GM12878 (cell line): ENCODE results near the gene AMHR2.

ENCODE experiments used
- CHD1 ChIP-seq: IDR thresholded peaks from 2 replicates; pipeline ENCODE4 v1.6.1; 2012; ENCODE audit warnings: low read depth, low read length, improper control_type of control experiment
- NFIC ChIP-seq: IDR thresholded peaks from 2 replicates; pipeline ENCODE4 v1.6.1; 2012; ENCODE audit warnings: low read depth, mild to moderate bottlenecking, inconsistent platforms, low read length, moderate library complexity
- NFYB ChIP-seq: IDR thresholded peaks from 2 replicates; pipeline ENCODE4 v1.6.1; 2011; ENCODE audit warnings: low read depth, mild to moderate bottlenecking, low read length, improper control_type of control experiment, moderate library complexity; ENCODE audit not compliant: insufficient read depth
- PML ChIP-seq: IDR thresholded peaks from 2 replicates; pipeline ENCODE4 v1.6.1; 2012; ENCODE audit warnings: low read length, inconsistent platforms
- SP1 ChIP-seq: IDR thresholded peaks from one replicate; pipeline ENCODE4 v1.6.1; 2011; ENCODE audit warnings: low read depth, low read length
- TF ChIP-seq, protein P1 (sequence below), 3 experiments: IDR thresholded peaks in 2 of 3; conservative IDR thresholded peaks in 1 of 3; 2 replicates each; pipeline ENCODE4 v1.5.1; 2011; ENCODE audit warnings: low read depth in 3 of 3, low read length in 3 of 3, mild to moderate bottlenecking in 3 of 3, control low read depth in 2 of 3, moderate library complexity in 2 of 3, inconsistent platforms in 1 of 3, mixed read lengths in 1 of 3; ENCODE audit not compliant: control insufficient read depth in 2 of 3, insufficient read depth in 1 of 3; ENCODE audit errors: extremely low read depth in 1 of 3

DNA sequence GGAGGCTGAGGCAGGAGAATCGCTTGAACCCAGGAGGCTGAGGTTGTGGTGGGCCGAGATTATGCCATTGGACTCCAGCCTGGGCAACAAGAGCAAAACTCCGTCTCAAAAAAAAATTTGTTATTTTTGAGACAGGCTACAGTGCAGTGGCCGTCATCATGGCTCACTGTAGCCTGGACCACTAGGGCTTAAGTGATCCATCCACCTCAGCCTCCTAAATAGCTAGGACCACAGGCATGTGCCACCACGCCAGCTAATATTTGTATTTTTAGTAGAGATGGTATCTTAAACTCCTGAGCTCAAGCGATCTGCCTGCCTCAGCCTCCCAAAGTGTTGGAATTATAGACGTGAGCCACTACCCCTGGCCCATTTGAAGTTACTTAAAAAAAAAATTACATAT, 27.3 kb downstream of the AMHR2 start:
- no peak for TF ChIP-seq SP1
- no peak for TF ChIP-seq NFYB
- no peak for TF ChIP-seq CHD1
- TF ChIP-seq PML, result no peak
- TF ChIP-seq, protein P1, sequence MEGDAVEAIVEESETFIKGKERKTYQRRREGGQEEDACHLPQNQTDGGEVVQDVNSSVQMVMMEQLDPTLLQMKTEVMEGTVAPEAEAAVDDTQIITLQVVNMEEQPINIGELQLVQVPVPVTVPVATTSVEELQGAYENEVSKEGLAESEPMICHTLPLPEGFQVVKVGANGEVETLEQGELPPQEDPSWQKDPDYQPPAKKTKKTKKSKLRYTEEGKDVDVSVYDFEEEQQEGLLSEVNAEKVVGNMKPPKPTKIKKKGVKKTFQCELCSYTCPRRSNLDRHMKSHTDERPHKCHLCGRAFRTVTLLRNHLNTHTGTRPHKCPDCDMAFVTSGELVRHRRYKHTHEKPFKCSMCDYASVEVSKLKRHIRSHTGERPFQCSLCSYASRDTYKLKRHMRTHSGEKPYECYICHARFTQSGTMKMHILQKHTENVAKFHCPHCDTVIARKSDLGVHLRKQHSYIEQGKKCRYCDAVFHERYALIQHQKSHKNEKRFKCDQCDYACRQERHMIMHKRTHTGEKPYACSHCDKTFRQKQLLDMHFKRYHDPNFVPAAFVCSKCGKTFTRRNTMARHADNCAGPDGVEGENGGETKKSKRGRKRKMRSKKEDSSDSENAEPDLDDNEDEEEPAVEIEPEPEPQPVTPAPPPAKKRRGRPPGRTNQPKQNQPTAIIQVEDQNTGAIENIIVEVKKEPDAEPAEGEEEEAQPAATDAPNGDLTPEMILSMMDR (IDR thresholded peaks at IDR 0.05 in 2 of 3, conservative IDR thresholded peaks at IDR 0.05 in 1 of 3; ENCODE audit: control insufficient read depth in 2 of 3, extremely low read depth in 1 of 3, insufficient read depth in 1 of 3, low read depth in 3 of 3, low read length in 3 of 3), result no peak
- TF ChIP-seq NFIC, result no peak
